Liver (tissue), 9 donors: ENCODE results near the gene FN1. TPM values are rescaled to one million over a fixed set of nuclear protein-coding genes. Genes with fewer than 3 reads are reported as not detected.

Experiments used
- DNase-seq: peaks from one replicate; pipeline ENCODE4 v3.0.0-alpha.2; 2017; ENCODE audit warnings: low spot score
- H3K27ac ChIP-seq, 2 donors: one replicate each; pipeline ENCODE4 v1.7.0; 2013; ENCODE audit warnings: inconsistent platforms in 2 of 2, low read length in 2 of 2, control low read depth in 1 of 2, low read depth in 1 of 2, mild to moderate bottlenecking in 1 of 2
- H3K27me3 ChIP-seq, 4 donors: one replicate each; pipeline versions ENCODE4 v1.6.1 to v1.7.0; 2013; ENCODE audit warnings: low read length in 3 of 4, inconsistent platforms in 1 of 4, mild to moderate bottlenecking in 1 of 4, moderate library complexity in 1 of 4; ENCODE audit not compliant: control insufficient read depth in 4 of 4, insufficient read depth in 4 of 4
- H3K36me3 ChIP-seq, 4 donors: one replicate each; pipeline versions ENCODE4 v1.6.1 to v1.7.0; 2013; ENCODE audit warnings: low read length in 3 of 4, mild to moderate bottlenecking in 3 of 4, low read depth in 1 of 4, moderate library complexity in 1 of 4; ENCODE audit not compliant: control insufficient read depth in 4 of 4, insufficient read depth in 3 of 4
- H3K4me1 ChIP-seq, 4 donors: one replicate each; pipeline versions ENCODE4 v1.6.1 to v1.7.0; 2013; ENCODE audit warnings: low read length in 3 of 4, mild to moderate bottlenecking in 3 of 4, moderate library complexity in 1 of 4; ENCODE audit not compliant: control insufficient read depth in 4 of 4, insufficient read depth in 4 of 4
- H3K4me3 ChIP-seq, 3 donors: one replicate each; pipeline versions ENCODE4 v1.6.1 to v1.7.0; 2013; ENCODE audit warnings: low read length in 3 of 3, control low read depth in 1 of 3, low read depth in 1 of 3, mild to moderate bottlenecking in 1 of 3
- H3K9ac ChIP-seq, 2 donors: one replicate each; pipeline ENCODE4 v1.7.0; 2013; ENCODE audit warnings: low read length in 2 of 2, mild to moderate bottlenecking in 2 of 2, moderate library complexity in 2 of 2, control low read depth in 1 of 2, low read depth in 1 of 2
- H3K9me3 ChIP-seq, 4 donors: one replicate each; pipeline versions ENCODE4 v1.6.1 to v1.7.0; 2013; ENCODE audit warnings: low read length in 3 of 4; ENCODE audit not compliant: control insufficient read depth in 4 of 4
- ATF3 ChIP-seq: IDR thresholded peaks from 2 replicates; pipeline ENCODE4 v1.6.1; 2016; ENCODE audit warnings: antibody characterized with exemption
- CTCF ChIP-seq: fragments of 150-350 bp; IDR thresholded peaks from 2 replicates; pipeline ENCODE4 v1.5.1; 2017; ENCODE audit warnings: improper control_type of control experiment, low read depth, low read length; ENCODE audit not compliant: missing input control
- FOXA1 ChIP-seq: IDR thresholded peaks from 2 replicates; pipeline ENCODE4 v1.6.1; 2016; ENCODE audit warnings: antibody characterized with exemption
- FOXA2 ChIP-seq: IDR thresholded peaks from 2 replicates; pipeline ENCODE4 v1.6.1; 2016; ENCODE audit warnings: antibody characterized with exemption
- GABPA ChIP-seq, 2 donors: IDR thresholded peaks in 1 of 2; conservative IDR thresholded peaks in 1 of 2; 2 replicates each; pipeline ENCODE4 v1.6.1; 2016; ENCODE audit warnings: antibody characterized with exemption in 2 of 2, mild to moderate bottlenecking in 1 of 2, moderate library complexity in 1 of 2
- HNF4A ChIP-seq, 2 donors: conservative IDR thresholded peaks; 2 replicates each; pipeline ENCODE4 v1.6.1; 2016; ENCODE audit warnings: antibody characterized with exemption in 2 of 2, mild to moderate bottlenecking in 2 of 2
- HNF4G ChIP-seq: IDR thresholded peaks from 2 replicates; pipeline ENCODE4 v1.6.1; 2016; ENCODE audit warnings: antibody characterized with exemption
- JUND ChIP-seq, 2 donors: IDR thresholded peaks; 2 replicates each; pipeline ENCODE4 v1.6.1; 2016; ENCODE audit warnings: antibody characterized with exemption in 2 of 2
- MAX ChIP-seq: IDR thresholded peaks from 2 replicates; pipeline ENCODE4 v1.6.1; 2016; ENCODE audit warnings: antibody characterized with exemption
- NR2F2 ChIP-seq: IDR thresholded peaks from 2 replicates; pipeline ENCODE4 v1.6.1; 2016; ENCODE audit warnings: antibody characterized with exemption
- REST ChIP-seq: IDR thresholded peaks from 2 replicates; pipeline ENCODE4 v1.6.1; 2016; ENCODE audit warnings: antibody characterized with exemption, mild to moderate bottlenecking
- RXRA ChIP-seq, 2 donors: IDR thresholded peaks; 2 replicates each; pipeline ENCODE4 v1.6.1; 2017 to 2018; ENCODE audit warnings: antibody characterized with exemption in 2 of 2, mild to moderate bottlenecking in 1 of 2
- SP1 ChIP-seq: IDR thresholded peaks from 2 replicates; pipeline ENCODE4 v1.6.1; 2018; ENCODE audit warnings: antibody characterized with exemption, mild to moderate bottlenecking
- TAF1 ChIP-seq: conservative IDR thresholded peaks from 2 replicates; pipeline ENCODE4 v1.6.1; 2016; ENCODE audit warnings: antibody characterized with exemption, mild to moderate bottlenecking
- YY1 ChIP-seq: IDR thresholded peaks from 2 replicates; pipeline ENCODE4 v1.6.1; 2016; ENCODE audit warnings: antibody characterized with exemption, mild to moderate bottlenecking
- ZBTB33 ChIP-seq: IDR thresholded peaks from 2 replicates; pipeline ENCODE4 v1.6.1; 2016; ENCODE audit warnings: antibody characterized with exemption
- WGBS: extraction: QIAGEN DNeasy Blood & Tissue Kit; methylation state at CpG from one replicate; pipeline ENCODE4 v1.1.7; 2013; 5-methylcytosine and 5-hydroxymethylcytosine counted together
- polyA plus RNA-seq, 2 donors: library from polyadenylated mRNA; stranded (reverse) in 1 of 2; unstranded in 1 of 2; fragments of 200-250 nt in 1 of 2; fragments of >200 nt in 1 of 2; fragmentation: Nextera tagmentation in 1 of 2; extraction: Ambion mirVana in 1 of 2; gene quantifications; one replicate each; pipeline versions ENCODE4 v1.2.1 to v1.2.3, GENCODE V29; 2013 to 2015
- total RNA-seq, 2 donors: library from RNA; depleted of rRNA; stranded (reverse); fragments of >200 nt; gene quantifications; one replicate each; pipeline ENCODE4 v1.2.3, GENCODE V29; 2014
- donor health status: healthy.
- donor health status: healthy.
- donor health status: healthy.
- donor health status: healthy.
- donor health status: healthy.

Gene FN1
- total and polyA plus RNA-seq, 4 donors: 545 to 1,402 (median 837) TPM

- DNase-seq: no peak
- WGBS: 89% methylated on average over 5 of the region's 5 CpGs
- no peaks in the 10 kb centered on the region for H3K4me1 ChIP-seq
- no peak overlapping the region for H3K27ac ChIP-seq
- TF ChIP-seq YY1 (no peak), ATF3 (no peak), HNF4G (no peak), SP1 (no peak), FOXA1 (no peak), HNF4A (conservative IDR thresholded peaks at IDR 0.05) (no peak), TAF1 (no peak), MAX (no peak), JUND (IDR thresholded peaks at IDR 0.05) (no peak), GABPA (IDR thresholded peaks at IDR 0.05 in 1 of 2, conservative IDR thresholded peaks at IDR 0.05 in 1 of 2) (no peak), RXRA (IDR thresholded peaks at IDR 0.05) (no peak), FOXA2 (no peak)
- H3K36me3 ChIP-seq: peaks cover 11 to 86% (median 83%) of the 10 kb centered on the region in 4 donors
- no peak overlapping the region for H3K9ac ChIP-seq
- no peak overlapping the region for H3K4me3 ChIP-seq
- H3K27me3 ChIP-seq: no peaks in the 10 kb centered on the region
- no peaks in the 10 kb centered on the region for H3K9me3 ChIP-seq
Observed at GRCh38 chr2:215395687-215396460, 40.0 kb downstream of the FN1 start.

- Histone ChIP-seq H3K9me3 (no peaks in the 10 kb centered on the region), H3K4me1 (no peaks in the 10 kb centered on the region), H3K27ac (no peak overlapping the region), H3K4me3 (no peak overlapping the region), H3K9ac (no peak overlapping the region), H3K36me3 (peaks cover 11 to 89% (median 87%) of the 10 kb centered on the region in 4 donors), H3K27me3 (no peaks in the 10 kb centered on the region)
- DNase-seq: no peak
- WGBS: 80% methylated on average over 7 of the region's 7 CpGs
- TF ChIP-seq GABPA (IDR thresholded peaks at IDR 0.05 in 1 of 2, conservative IDR thresholded peaks at IDR 0.05 in 1 of 2) (no peak), CTCF (no peak), FOXA1 (no peak), RXRA (IDR thresholded peaks at IDR 0.05) (no peak), ZBTB33 (no peak), REST (no peak), FOXA2 (no peak), MAX (no peak), SP1 (no peak), JUND (IDR thresholded peaks at IDR 0.05) (no peak), ATF3 (no peak), YY1 (no peak), HNF4G (no peak), HNF4A (conservative IDR thresholded peaks at IDR 0.05) (no peak), NR2F2 (no peak)
Observed at GRCh38 chr2:215394102-215394805, 41.6 kb downstream of the FN1 start.
